ENCODE results near the gene MAGI2. TPM values are rescaled to one million over a fixed set of nuclear protein-coding genes. Genes with fewer than 3 reads are reported as not detected.

Gene MAGI2
- total and polyA plus RNA-seq, 9 donors, result 7.1 to 20.4 (median 18.7) TPM

DNA sequence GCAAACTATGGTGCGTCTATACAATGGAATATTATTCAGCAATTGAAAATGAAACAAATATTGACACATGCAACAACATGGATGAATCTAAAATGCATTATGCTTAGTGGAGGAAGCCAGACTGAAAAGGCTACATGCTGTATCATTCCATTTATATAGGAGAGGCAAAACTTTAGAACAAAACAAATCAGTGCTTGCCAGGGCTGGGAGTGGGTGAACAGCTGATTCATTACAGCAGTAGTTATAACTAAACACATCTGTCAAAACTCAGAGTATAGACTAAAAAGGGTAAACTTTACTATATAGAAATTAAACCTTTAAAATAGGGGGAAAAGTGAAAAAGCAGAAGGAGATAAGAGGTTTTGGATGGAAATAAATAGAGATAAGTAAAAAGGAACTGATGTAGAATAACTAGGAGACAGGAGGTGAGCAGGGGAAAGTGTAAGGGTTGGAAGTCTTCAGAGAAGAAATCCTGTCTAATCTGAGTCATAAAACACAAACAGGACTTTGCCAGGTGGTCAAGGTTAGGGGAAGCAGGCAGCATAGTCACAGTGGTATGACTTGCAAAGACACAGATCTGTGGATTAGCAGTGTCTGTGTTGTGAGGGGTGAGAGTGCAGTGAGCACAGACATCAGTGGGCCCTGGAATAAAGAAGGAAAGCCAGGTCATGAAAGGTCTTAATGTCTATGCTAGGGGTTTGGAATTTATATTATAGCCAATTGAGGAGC, 1305.1 kb downstream of the MAGI2 start:
- H3K27me3 ChIP-seq, result no peaks in the 10 kb centered on the region
- no peak for TF ChIP-seq EP300 (IDR thresholded peaks at IDR 0.05)
- TF ChIP-seq, protein P1, sequence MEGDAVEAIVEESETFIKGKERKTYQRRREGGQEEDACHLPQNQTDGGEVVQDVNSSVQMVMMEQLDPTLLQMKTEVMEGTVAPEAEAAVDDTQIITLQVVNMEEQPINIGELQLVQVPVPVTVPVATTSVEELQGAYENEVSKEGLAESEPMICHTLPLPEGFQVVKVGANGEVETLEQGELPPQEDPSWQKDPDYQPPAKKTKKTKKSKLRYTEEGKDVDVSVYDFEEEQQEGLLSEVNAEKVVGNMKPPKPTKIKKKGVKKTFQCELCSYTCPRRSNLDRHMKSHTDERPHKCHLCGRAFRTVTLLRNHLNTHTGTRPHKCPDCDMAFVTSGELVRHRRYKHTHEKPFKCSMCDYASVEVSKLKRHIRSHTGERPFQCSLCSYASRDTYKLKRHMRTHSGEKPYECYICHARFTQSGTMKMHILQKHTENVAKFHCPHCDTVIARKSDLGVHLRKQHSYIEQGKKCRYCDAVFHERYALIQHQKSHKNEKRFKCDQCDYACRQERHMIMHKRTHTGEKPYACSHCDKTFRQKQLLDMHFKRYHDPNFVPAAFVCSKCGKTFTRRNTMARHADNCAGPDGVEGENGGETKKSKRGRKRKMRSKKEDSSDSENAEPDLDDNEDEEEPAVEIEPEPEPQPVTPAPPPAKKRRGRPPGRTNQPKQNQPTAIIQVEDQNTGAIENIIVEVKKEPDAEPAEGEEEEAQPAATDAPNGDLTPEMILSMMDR (IDR thresholded peaks at IDR 0.05), result no peak
- TF ChIP-seq POLR2A (IDR thresholded peaks at IDR 0.05), result no peak
- no peak for DNase-seq
- no peaks in the 10 kb centered on the region for H3K4me1 ChIP-seq (ENCODE audit: insufficient read depth)
- H3K4me3 ChIP-seq, result no peak overlapping the region
- H3K36me3 ChIP-seq, result no peaks in the 10 kb centered on the region
- intact Hi-C loops (cut with DNase I), result no loop called here
- no peak overlapping the region for H3K27ac ChIP-seq
- WGBS, 3 donors, result 93 to 98% (median 95%) methylated on average over 1 of the region's 1 CpG
- no peaks in the 10 kb centered on the region for H3K9me3 ChIP-seq

DNA sequence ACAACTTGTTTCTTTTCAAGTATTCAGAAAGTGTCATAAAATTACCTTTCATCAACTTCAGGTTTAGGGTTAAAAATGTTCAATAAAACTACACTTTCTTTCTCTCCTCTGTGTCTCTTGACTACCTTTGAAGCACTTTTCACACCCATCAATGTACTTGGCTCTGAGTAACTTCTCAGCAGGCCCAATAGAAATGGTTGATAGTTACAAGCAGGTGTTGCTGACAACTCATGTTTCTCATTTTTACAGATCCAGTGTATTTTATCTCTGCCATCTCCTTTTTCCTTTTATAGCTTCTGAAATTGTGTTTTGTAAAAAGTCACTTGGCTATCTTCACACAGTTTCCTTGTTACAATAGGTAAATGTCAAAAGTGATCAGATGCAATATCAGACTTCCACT, 1306.9 kb downstream of the MAGI2 start:
- no peak overlapping the region for H3K27ac ChIP-seq
- H3K36me3 ChIP-seq, result no peaks in the 10 kb centered on the region
- H3K27me3 ChIP-seq, result no peaks in the 10 kb centered on the region
- H3K4me1 ChIP-seq (ENCODE audit: insufficient read depth), result peaks cover 2% of the 10 kb centered on the region
- DNase-seq, result no peak
- TF ChIP-seq POLR2A (IDR thresholded peaks at IDR 0.05) (no peak), EP300 (IDR thresholded peaks at IDR 0.05) (no peak)
- TF ChIP-seq, protein P1 (IDR thresholded peaks at IDR 0.05), result no peak
- no peak overlapping the region for H3K4me3 ChIP-seq
- intact Hi-C loops (cut with DNase I), result no loop called here
- no peaks in the 10 kb centered on the region for H3K9me3 ChIP-seq

DNA sequence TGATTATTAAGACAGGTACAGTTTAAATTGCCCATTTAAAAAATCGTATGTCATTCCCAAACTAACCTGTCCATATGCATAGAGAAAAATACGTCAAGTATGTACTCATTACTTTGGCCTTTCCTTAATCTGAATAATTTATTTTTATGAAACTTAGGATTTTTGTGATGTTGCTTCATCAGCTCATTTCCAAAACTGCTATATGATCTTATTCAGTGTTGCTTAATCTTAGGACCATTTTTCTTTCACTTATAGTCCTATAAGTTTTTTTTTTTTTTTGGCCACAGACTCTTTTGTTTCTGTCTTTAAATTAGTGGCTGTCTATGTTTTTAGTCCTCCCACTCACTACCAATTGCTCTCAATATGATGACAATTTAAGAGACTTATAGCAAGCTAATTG, 1309.8 kb downstream of the MAGI2 start:
- TF ChIP-seq POLR2A (IDR thresholded peaks at IDR 0.05) (no peak), EP300 (IDR thresholded peaks at IDR 0.05) (no peak)
- TF ChIP-seq, protein P1 (IDR thresholded peaks at IDR 0.05), result no peak
- H3K36me3 ChIP-seq, result no peaks in the 10 kb centered on the region
- DNase-seq, result no peak
- no peak overlapping the region for H3K27ac ChIP-seq
- no peaks in the 10 kb centered on the region for H3K9me3 ChIP-seq
- WGBS, 3 donors, result 96 to 98% (median 97%) methylated on average over 2 of the region's 2 CpGs
- H3K4me3 ChIP-seq, result no peak overlapping the region
- peaks cover 5% of the 10 kb centered on the region for H3K4me1 ChIP-seq (ENCODE audit: insufficient read depth)
- intact Hi-C loops (cut with DNase I), result no loop called here
- H3K27me3 ChIP-seq, result no peaks in the 10 kb centered on the region

DNA sequence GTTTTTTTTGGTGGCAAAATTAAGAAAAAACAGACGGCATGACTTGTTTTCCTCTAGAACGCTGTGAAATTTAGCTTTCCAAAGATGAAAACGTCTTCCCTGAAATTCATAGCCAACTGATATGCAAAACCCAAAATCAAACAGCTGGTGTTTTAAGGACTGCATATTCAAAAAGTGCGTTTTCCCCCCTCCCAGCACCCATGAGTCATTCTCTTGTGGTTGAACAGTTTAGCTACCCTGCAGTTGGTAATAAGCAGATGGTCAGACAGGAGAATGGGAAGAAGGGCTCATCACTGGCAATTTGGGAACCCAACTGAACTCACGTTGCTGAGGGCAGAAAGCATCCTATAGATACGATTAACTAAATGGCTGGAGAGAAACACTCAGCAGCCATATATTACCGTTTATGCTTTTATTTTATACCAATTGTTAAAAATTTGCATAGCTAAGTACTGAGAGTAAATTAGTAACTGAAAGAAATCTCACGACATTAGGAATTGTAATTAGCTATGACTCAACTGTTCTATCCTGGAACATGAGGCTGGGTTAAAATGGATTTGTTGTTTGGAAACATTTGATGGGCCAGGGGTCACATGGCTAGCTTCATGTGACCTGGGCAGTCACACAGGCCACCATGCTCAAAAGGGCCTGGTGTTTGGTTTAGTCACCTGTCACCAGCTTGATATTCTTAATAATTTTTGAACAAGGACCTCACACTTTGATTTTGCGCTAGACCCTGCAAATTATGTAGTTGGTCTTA, 1311.8 kb downstream of the MAGI2 start:
- Histone ChIP-seq H3K27me3 (no peaks in the 10 kb centered on the region), H3K4me1 (ENCODE audit: insufficient read depth) (peaks cover 5% of the 10 kb centered on the region), H3K27ac (no peak overlapping the region), H3K36me3 (no peaks in the 10 kb centered on the region), H3K9me3 (no peaks in the 10 kb centered on the region), H3K4me3 (no peak overlapping the region)
- peak in 3 of 5 donors; percentile 21 to 38 (median 29) for DNase-seq
- TF ChIP-seq POLR2A (IDR thresholded peaks at IDR 0.05), result no peak
- TF ChIP-seq, protein P1 (IDR thresholded peaks at IDR 0.05), result no peak
- TF ChIP-seq EP300 (IDR thresholded peaks at IDR 0.05), result no peak
- 36 to 40% (median 39%) methylated on average over 9 of the region's 9 CpGs for WGBS, 3 donors
- intact Hi-C loops (cut with DNase I), result no loop called here

Measured in ovary (tissue), 9 donors.